Cortex of kidney (tissue), 1 donor: Measurements from ENCODE around the gene FAM180B.

ENCODE experiments used
- DNase-seq: peaks from one replicate; lab custom pipeline; 2025; lab: John Stamatoyannopoulos, UW

Gene FAM180B

DNA sequence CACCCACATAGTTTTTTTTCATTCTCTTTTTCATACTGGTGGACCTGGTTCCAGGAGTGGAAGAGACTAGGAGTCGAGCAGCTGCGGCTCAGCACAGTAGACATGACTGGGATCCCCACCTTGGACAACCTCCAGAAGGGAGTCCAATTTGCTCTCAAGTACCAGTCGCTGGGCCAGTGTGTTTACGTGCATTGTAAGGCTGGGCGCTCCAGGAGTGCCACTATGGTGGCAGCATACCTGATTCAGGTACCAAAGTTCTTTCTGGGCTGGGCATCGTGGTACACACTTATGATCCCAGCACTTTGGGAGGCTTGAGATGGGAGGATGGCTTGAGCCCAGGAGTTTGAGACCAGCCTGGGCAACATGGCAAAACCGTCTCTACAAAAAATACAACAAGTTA is 16.8 kb upstream of the FAM180B start:
- no peak for DNase-seq

DNA sequence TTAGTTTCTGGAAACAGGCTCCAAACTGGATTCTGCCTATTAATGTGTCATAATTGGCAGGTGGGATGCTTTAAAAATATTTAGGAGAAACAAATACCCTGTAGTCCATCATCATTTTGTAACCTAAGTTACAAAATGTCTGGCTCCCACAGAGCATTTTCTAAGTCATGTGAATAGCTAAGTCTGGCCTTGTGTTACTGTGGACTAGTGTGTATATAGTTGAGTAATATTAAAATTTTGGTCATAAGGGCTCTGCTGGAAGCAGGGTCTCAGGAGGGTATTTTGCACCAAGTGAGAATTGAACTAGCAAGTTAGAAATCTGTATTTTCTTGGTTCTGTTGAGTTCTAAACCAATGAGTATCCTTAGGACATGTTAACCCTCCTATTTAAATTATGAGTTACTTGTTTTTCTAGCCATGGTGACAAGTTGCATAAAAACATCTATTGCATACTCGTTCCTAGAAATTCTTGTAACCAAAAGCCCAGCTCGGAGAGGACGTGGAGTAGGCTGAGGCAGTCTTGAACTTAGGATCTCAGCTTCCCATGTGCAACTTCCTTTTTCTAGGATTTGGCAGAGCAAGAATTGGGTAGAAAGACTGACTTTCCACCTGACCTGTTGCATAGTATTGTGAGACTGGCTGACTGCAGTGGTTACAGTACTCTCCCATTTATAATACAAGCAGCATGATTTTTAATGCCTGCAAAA is 15.7 kb upstream of the FAM180B start:
- DNase-seq, result no peak

DNA sequence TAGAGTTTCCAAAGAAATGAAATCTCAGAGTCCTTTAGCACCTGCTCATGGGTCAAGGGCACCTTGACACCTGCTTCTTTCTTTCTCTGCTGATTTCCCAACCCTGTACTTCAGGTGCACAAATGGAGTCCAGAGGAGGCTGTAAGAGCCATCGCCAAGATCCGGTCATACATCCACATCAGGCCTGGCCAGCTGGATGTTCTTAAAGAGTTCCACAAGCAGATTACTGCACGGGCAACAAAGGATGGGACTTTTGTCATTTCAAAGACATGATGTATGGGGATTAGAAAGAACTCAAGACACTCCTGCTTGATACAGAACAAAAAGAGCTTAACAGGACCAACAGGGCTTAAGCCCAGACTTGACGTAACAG is 15.1 kb upstream of the FAM180B start:
- DNase-seq, result no peak

DNA sequence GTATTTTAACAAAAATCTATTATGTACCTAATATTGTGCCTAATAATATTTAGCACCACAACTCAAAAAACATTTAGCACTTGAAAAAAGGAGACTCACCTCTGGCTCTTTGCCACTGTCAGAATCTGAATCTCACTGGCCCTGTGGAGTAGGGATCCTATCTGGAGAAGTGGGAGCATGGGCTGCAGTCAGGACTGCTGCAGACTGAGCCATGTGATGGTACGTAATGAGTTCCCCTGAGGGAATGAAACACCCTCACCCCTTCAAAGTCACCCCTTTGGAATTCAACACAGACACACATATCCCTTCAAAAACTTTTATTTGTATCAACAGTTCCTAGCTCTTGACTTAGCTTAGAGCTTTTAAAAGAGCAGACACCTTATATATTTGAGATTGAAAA is 14.6 kb upstream of the FAM180B start:
- no peak for DNase-seq

GRCh38 chr11:47572715-47573255 is 13.7 kb upstream of the FAM180B start:
- no peak for DNase-seq

- DNase-seq, result no peak
Observed at GRCh38 chr11:47573321-47573720, 13.2 kb upstream of the FAM180B start.

DNA sequence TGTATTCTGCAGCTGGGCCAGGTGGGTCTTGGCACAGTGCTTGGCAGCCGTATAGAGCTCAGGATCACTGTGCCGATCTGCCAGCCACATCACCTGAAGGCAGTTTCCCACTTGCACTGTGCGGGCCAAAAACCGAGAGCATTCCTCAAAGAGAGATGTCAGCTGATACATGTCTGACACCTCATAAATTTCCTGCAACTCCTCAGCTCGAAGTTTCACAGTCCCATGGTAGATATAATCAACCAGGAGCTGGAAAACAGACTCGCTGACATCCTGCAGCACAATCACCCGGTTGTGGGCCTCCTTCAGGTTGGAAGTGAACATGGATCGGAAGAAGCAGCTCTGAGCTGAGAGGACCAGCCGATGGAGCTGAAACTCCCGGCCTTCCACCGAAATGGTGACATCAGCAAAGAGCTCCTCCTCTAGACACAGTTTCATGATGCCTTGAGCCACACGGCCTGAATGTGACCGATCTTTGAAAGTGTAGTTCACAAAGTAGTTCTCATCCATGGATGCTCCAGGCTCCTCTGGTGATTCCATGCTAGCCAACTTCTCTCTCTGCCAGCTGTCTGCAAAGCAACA is 8.9 kb upstream of the FAM180B start:
- DNase-seq, result no peak

DNA sequence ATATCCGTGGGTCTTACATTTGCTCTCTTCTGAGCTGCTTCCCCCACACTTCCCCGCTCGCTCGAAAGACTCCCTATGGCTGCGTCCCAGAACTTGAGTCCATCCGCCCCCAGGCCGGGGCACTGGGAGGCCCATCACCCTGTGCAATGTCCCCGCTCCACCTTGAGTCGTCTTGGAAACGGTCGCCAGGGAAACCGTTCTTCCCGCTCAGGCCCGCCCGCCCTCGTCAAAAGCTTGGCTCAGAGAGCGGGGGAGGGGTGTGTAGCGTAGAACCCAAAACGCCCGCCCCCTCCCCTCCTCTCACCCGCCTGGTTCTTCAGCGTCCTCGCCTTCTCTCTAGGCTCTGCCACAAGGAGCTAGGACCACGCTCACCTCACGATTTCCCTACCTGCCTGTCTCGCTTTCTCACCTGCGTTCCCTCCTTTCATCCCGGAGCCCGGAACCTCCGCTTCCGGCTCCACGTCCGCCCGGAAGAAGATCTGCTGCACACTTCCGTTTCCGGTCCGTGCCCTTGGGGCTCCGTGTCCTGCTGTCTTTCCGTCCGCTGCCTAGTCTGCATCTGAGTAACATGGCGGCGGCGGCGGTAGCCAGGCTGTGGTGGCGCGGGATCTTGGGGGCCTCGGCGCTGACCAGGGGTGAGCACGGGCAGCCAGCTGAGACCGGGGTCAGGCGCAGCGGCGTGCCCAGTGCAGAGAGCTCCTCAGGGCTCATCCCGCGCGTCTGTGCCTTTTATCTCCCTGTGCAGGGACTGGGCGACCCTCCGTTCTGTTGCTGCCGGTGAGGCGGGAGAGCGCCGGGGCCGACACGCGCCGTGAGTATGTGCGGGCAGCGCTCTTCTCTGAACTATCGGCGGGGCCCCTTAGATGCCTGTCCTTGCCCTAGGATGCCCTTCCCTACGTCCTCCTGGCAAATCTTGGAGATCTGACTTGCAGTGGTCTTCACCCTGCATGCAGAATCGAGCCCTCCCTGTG is 7.7 kb upstream of the FAM180B start, which contains the start of the genes KBTBD4 and NDUFS3:
Gene KBTBD4, minus strand, starts transcription at position 447 of the 971 bp plus-strand sequence. Its CDS starts 19 bp downstream, at position 428.
Gene NDUFS3, plus strand, starts transcription at position 551 of the 971 bp plus-strand sequence. Its CDS starts 18 bp downstream, at position 569.
- peak; percentile 70 for DNase-seq

GRCh38 chr11:47583844-47584243 is 2.6 kb upstream of the FAM180B start:
- no peak for DNase-seq

DNA sequence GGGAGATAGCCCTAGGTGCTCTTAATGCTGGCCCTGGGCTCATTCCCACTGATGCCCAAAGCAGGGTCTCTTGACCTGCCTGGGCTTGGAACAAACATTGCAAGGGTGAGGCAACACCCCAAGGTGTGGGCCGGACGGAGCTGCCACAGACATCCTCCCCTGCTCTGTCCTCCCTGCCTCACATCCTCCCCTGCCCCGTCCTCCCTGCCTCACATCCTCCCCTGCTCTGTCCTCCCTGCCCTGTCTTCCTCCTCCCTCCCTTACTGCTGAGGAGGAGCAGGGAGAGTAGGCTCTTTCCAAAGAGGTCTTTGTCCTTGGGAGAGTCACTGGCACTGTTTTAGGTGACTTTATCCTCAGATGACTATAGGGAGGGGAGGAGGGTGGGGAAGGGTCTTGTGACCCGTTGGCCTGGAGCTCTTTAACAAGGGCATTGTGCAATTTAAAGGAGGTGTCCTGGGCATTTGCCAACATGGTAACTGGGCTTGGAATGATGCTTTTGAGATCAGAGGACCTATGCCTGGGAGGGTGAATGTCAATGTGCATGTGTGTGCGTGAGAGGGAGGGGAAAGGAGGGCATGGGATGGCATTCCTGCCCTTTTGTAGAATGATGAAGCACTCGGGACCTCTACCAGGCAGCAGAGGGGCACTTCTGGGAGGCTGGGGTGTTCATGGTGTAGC is 700 bp downstream of the FAM180B start:
- DNase-seq, result no peak

GRCh38 chr11:47587723-47588326 is 1.3 kb downstream of the FAM180B start:
- DNase-seq, result no peak

GRCh38 chr11:47589118-47589517 is 2.6 kb downstream of the FAM180B start:
- DNase-seq, result no peak

GRCh38 chr11:47589584-47589976 is 3.1 kb downstream of the FAM180B start:
- no peak for DNase-seq

DNA sequence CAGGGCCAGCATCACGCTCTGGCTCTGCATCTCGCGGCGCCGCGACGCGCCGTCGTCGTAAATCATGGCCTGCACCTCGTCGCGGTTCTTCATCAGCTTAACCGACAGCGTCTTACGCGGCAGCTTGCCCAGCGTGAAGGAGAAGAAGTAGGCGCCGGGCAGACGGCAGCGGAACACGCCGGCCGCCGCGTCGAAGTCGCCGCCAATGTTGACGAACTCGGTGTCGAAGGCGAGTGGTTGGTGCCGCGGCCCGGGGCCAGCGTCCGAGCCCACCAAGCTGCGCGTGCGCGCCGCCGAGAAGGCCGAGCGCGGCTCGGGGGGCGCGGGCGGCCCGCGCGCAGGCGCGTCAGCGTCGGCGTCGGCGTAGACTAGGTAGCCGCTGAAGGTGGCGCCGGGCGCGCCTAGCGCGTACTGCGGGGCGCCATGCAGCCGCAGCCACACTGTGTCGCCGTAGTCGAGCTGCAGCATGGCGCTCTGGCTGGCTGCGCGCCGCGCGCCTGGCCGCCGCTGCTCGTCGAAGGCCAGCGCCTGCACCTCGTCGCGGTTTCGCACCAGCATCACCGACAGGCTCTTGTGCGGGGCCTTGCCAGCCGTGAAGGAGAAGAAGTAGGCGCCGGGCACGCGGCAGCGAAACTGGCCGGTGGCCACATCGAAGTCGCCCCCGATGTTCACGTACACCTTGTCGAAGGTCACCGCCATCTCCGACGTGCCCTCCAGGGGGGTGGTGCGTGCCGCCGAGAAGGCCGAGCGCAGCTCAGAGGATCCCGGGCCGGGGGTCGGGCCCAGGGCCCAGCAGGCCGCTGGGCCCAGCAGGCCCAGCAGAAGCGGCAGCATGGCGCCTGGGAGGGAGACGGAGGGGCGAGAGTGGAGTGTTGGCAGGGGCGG is 3.7 kb downstream of the FAM180B start:
- no peak for DNase-seq

DNA sequence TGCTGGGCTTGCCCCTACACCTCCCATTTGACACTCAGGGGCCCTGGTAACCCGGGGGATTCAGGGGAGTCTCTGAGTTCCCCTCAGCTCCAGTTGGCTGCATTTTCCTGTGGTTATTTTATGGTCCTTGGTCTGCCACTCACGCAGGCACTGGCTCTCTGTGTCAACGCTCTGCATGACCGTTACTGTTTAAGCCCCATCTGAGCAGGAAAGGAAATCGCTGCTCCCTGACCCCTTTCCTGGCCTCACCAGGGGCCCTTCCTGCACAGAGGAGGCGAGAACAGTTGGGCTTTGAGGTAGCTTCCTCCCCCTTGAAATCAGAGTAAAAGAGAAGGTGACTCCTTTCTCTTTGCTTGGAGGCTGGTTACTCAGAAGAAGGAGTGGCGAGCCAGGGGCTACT is 5.3 kb downstream of the FAM180B start:
- no peak for DNase-seq

GRCh38 chr11:47592251-47592650 is 5.8 kb downstream of the FAM180B start:
- no peak for DNase-seq

DNA sequence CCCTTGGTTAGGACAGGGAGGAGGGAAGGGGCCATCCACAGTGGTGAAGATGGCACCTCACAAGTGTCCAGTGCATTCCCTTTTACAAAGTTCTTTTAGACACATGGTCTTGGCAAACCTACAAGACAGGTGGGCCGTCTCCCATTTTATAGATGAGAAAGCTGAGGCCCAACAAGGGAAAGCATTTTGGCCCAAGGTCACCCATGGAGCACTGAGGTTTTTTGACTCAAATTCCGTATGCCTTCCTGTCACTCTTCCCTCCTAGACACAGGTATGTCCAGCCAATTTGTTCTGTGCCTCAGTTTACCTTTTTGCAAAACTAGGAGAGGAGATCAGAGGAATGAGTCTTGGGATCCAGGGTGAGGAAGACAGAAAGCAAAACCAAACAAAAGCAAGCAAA is 6.5 kb downstream of the FAM180B start:
- no peak for DNase-seq

DNA sequence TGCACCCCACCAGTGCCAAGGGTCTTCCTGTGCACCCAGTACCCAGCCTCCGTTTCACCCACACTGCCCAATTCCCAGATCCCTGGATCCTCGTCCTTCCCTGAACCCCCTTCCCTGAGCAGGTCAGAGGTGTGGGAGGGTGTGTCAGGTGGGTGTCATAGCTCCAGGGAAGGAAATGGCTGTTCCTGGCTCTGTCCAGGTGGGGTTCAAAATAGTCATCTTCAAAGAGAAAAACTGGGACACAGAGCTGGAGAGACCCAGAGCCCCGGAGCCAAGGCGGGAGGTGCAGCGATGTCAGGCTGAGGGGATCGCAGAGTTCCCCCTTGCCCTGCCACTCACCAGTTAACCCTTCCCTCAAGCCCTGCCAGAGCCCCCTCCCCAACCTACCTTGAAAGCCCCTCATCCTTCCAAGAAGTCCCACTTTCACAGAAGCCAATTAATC is 7.0 kb downstream of the FAM180B start:
- no peak for DNase-seq

DNA sequence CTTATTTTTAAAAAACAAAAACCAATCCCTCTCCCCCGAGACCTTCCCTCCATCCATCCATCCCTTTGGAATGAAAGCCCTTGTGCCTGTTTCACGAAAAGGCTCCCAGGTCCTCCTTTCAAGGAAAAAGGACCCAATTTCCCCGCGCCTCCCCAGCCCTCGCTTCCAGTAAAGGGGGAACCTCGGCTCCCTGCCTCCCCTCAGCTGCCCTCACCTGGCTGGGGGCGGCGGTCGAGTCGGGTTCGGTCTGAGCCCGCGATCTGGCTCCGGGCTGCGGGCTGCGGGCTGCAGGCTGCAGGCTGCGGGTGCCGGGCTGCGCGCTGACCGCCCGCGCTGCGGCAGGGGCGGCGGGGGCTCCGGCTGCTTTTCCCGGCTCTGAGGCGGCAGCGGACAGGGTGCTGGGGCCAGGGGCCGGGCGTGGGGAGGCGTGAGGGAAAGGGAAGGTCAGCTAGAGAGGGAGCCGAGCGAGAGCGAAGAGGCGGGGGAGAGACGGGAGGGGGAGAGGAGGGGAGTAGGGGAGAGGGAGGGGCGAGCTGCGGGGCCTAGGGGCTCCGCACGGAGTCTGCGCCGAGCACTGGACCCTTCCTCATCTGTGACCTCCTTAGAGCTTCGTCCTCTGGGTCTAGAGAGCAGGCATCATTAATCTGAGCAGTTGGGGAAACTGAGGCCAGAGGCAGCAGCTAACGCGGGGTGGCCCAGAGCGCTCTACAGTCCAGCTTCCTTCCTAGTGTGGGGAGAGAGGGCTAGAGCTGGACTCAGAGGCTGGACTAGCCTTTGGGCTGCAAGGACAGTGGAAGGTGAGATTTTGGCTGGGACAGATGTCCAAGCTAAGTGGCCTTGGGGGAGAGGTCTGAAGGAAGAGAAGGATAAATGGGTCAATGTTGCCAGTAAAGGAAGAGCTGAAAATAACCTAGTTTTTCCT is 7.7 kb downstream of the FAM180B start, which contains the start of gene C1QTNF4:
Gene C1QTNF4, minus strand, starts transcription at position 478 of the 922 bp plus-strand sequence. CDS start 3,601 bp downstream, outside the sequence.
- no peak for DNase-seq
